Activated CD4-positive, alpha-beta T cell treated with anti-CD3 and anti-CD28 coated beads, Interleukin-2, amount 50 U/mL, for 4 hours (primary cell): Measurements from ENCODE around the gene CCR4.
"Not testable (repeated sequence)": the region's sequence is repeated elsewhere in the genome, so short reads cannot be mapped to it uniquely, and the experiment has no call there.

Experiments used
- DNase-seq, 2 experiments: peaks; one replicate each; pipeline ENCODE4 v3.0.0-alpha.2; 2020

The CCR4 gene

DNA sequence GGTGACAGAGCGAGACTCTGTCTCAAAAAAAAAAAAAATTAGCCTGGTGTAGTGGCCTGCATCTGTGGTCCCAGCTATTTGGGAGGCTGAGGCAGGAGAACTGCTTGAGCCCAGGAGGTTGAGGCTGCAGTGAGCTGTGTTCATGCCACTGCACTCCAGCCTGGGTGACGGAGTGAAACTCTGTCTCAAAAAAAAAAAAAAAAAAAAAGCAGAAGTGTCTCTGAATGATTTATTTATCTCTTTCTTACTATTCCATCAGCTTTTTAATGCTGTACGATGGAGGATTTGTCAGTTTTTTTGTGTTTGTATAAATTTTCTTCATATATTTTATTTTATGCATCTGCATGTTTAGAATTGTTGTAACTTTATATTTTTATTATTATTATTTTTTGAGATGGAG, 33.5 kb downstream of the CCR4 start:
- DNase-seq: not testable (repeated sequence)

DNA sequence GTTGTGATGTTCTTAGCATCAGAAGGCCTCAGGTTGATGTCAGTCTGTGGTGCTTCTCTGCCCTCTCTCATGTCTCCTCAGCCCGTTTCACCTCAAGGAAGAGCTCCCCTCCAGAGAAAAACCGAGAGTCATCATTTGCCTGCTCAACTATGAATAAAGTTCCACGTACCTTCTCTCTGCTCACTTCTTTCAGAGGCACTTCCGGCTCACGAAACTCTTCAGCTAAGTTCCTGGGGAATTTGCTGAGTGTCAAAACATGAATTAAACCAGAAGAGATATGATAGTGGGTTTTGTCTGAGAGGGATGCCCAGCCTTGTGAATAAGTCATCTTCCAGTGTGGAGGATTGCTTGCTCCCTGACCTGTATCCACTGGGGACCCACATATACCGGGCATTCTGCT, 37.7 kb downstream of the CCR4 start:
- no peak for DNase-seq

DNA sequence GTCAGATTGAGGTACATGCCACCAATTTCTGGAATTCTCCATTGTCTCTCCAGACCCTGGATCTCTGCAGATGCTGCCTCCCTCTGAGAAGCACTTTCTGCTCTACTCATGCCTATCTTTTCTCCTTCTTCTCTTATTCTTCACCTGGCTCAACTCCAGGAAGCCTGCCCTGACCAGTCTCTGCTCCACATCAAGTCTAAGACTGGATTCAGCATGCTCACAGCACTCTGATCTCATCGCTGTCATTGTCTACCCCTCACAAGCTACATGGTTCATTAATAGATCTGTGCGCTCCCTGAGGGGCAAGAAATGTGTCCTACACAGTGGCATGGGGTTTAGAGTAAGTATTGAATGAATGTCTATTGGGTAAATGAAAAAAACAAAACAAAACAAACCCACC, 38.7 kb downstream of the CCR4 start:
- DNase-seq: no peak

DNA sequence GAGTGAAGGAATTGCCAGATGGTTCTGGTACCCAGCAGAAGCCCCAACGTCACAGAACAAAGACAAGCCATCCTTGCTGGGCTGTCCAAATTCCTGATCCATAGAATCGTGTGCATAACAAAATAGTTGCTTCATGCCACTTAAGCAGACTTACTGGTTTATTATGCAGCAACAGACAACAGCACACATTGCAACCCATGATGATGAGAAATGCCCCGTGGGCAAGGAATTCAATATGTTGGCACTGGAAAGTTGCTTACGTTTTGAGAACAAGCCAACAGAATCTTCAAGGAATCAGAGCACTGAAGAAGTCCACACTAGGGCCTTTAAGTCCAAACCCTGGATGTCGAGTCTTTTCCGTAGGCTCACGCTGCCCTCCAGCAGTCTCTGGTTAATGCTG, 40.3 kb downstream of the CCR4 start:
- DNase-seq: no peak

DNA sequence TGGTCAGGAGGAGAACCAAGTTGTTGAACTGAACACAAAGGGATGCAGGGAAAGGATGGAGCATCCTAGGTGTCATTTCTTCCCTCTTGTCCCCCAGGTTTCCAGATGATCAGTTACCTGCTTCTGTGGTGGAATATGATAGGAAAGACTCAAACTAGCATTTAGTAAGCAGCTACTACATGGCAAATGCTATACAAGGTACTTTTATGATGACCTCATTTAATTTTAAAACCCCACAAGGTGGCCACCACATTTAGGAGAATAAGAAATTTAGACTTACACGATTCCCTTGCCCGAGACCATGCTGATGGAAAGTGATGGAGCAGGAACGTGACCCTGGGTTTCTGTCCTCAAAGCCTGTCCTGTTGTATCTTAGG, 40.9 kb downstream of the CCR4 start:
- no peak for DNase-seq

DNA sequence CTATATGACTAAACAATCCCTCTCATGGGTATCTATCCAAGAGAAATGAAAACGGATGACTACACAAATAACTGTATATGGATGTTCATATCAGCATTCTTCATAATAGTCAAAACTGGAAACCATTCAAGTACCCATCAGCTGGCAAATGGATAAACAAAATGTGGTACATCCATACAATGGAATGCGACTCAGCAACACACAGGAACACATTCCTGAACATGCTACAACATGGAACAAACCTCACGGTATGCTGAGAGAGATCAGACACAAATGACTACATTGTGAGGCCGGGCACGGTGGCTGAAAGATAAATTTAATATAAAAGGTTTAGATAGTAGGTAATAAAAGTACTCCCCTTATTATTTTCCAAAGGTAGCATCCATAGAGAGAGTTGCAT, 42.6 kb downstream of the CCR4 start:
- no peak for DNase-seq

DNA sequence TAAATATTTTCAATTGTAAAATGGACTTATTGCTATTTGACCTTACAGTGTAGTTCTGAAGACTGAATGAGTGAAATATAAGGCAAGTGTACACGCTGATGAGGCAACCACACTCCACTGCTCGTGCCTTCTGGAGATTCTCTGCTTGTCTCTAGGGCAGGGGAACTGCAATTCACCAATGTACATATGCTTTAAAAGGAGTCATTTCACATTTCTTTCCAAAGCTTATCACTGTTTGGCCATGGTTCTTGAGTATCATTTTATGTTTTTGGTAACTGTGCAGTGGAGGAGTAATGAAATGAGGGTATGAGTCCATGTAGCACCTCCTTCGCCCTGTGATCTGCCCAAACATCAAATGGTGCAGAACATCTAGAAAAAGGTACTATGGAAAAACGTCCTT, 43.7 kb downstream of the CCR4 start:
- DNase-seq: no peak

DNA sequence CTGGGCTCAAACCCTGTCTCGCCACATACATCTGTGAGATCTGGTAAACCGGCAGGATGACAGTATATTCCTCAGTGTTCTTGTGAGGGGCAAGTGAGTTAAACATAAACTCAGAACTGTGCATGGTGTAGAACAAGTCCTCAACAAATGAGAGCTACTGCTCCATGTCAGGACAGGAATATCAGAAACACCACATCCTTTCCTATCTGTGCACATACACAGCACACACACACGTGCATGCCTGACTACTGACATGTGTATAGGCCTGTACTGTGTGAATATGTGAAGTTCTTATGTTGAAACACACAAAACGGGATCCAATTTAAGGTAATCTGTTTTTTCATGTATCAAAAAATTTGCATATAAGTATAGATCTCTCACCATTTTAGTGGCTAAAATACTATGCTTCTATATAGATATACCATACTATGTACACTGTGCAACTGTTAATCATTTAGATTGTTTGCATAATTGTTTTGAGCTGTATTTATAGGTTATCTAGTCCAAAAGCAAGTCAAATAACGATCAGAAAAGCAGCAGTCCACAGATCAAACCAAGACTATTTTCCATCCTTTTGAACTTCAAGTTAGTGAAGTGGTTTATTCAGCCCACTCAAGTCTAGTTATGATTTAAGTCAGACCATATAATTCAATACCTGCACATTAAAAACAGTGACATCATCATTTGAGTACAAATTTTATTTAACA, 44.8 kb downstream of the CCR4 start:
- no peak for DNase-seq

DNA sequence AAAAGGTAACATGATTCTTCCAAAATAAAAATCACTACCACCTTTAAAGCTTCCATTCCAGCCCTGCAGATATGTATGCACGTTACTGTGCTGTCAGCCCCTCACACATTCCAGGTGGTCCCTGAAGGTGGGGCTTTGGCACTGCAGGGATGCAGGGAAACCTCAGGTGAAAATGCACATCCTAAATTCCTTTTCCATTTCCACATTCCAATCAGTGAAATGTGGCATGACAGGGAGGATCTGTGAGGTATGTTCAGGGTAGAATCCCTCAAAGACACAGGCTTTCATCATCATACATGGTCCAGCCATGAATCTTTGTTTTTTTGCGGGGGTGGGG, 45.3 kb downstream of the CCR4 start:
- DNase-seq: no peak

DNA sequence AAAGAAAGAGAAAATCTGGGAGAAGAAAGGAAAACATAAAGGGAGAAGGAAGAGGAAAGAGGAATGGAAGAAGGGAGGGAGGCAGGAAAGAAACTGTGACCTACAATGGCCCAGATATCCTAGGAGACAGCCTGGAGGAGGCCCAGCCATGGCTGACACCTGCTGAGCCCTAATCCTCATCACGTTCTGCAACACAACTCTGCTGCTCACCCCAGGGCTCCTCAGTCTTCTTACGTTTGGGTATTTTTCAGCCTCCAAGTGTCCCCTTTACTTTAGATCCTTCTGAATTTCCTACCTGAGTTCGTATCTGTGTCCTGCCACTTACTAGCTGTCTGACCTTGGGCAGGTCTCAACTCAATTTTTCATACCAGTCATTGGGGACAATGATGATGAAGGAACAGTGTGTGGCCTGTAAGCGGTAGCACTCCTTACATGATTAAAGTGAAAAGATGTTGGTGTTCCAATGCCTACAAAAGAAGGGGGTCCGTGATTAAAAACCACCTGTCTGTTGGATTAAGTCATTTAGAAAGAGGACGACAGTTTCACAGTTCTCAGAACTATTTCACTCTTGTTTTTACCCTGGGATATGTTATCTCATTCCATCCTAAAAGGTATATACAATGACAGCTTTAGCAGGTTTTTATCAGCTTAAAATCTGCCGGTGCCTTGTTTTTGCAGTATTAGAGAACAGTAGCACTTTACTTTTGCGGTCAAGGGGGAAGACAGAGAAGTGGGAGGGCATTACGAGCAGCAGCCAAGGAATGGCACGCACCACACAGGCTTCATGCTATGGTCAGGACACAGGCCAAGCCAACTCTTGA, 47.4 kb downstream of the CCR4 start:
- no peak for DNase-seq

DNA sequence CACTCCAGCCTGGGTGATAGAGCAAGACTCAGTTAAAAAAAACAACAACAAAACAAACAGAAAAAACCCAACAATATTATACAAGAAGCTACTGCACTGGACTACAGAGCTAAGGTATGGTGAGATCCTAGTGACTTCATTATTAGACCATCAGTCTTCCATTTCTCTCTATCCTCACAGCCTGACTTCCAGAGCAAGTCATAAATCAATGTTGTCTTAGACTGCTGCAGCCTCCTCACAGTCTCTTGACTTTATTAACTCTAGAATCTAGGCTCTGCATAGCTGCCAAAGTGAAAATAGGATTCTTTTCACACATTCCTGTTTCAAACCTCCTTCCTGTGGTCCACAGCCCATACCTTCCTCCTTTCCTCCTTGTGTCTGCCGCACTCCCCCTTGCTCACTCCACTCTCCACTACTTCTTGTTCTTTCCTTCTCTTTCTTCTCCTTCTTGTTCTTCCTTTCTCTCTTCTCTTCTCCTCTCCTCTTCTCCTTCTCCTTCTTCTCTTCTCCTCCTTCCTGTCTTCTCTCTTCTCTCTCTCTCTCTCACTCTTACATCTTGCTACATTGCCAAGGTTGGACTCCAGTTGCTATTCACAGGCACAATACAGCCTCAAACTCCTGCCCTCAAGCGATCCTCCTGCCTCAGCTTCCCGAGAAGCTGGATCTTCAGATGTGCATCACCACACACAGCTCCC, 49.4 kb downstream of the CCR4 start:
- no peak for DNase-seq

DNA sequence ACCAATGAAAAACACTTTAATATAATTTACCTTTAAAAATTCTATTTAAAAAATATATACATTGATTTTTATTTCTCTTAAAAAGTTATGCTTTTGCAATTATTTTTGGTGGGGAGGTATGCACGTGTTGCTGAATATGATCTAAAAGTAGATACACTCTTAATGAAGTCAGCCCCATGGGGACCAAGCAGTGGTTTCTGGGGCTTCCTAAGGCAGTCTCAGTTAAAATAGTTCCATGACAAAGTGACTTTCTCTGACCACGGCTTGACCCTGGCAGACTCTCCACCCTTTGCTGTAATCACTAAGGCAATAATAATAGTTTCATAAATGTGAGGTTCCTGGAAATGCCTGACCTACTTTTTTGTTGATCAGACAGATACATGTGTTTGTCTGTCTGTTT, 50.4 kb downstream of the CCR4 start:
- DNase-seq: no peak

DNA sequence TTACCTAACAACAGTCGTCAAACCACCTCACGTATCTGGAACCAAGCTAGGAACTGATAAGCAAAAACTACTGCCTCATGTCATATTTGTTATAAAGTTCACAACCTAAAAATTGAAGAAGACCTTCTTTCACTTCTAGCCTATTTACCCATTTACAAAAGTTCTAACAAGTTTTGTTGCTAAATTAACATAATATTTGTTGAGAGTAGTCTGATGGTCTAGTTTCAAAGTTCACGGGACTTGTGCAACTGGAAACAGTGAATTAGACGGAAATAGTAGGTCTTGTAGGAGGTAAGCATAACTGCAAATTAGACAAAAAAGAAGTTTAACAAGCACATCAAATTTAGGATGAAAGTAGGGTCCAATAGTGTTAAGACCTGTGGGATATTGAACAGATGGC, 51.9 kb downstream of the CCR4 start:
- no peak for DNase-seq

DNA sequence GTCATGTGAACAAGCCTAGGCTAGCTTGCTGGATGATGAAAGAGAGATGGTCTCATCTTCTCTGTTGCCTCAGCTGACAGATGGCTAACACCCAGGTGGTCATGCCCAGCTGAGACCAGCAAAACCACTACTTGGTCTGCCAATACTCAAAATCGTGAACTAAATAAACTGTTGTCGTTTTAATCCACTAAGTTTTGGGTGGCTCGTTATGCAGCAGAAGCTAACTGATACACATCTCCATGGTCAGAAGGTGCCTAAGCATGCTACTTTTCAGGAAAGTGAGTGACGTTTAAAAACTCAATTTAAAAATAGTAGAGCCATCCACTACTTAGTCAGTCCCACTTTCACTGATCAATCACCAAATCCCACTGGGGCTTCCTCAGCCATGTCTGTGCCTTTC, 52.8 kb downstream of the CCR4 start:
- DNase-seq: no peak

DNA sequence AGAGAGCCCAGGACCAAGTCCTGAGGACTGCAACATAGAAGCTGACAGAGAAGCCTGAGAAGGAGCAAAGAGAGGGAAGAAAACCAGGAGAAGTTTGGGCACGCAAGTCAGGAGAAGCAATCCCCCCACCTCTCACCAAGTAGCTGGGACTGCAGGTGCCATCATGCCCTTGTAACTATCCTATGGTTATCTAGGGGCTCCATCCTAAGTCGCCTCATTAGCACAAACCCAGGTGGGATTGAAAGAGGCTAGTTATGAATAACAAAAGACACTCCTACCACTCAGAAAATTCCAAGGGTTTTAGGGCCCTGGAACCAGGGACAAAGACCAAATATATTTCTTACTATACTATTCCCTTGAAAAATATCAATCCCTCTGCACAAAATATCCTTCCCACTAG, 53.5 kb downstream of the CCR4 start:
- DNase-seq: no peak
